GM12892 (cell line): ENCODE data around the gene TSKU. TPM values are rescaled to one million over a fixed set of nuclear protein-coding genes. Genes with fewer than 3 reads are reported as not detected.

Experiments used
- DNase-seq: peaks from one replicate; pipeline ENCODE4 v3.0.0; 2011; ENCODE audit not compliant: insufficient read length
- FAIRE-seq: peaks from 2 replicates; lab custom pipeline; 2011; peaks lifted over from hg19 to GRCh38; lab: Jason Lieb, UNC
- POLR2A ChIP-seq: IDR thresholded peaks from 2 replicates; pipeline ENCODE4 v1.6.1; 2011; ENCODE audit warnings: low read depth, low read length, control low read depth
- POLR2AphosphoS5 ChIP-seq: IDR thresholded peaks from 2 replicates; pipeline ENCODE4 v1.6.1; 2011; ENCODE audit warnings: low read depth, low read length, control low read depth
- TAF1 ChIP-seq: IDR thresholded peaks from 2 replicates; pipeline ENCODE4 v1.6.1; 2011; ENCODE audit warnings: low read depth, mild to moderate bottlenecking, control low read depth, low read length, borderline replicate concordance
- polyA plus RNA-seq: library from polyadenylated mRNA; unstranded; fragments of >200 nt; gene quantifications from one replicate; pipeline ENCODE4 v1.2.1, GENCODE V29; 2012; ENCODE audit warnings: missing spikeins, inconsistent platforms; ENCODE audit not compliant: missing spikeins

Gene TSKU
- polyA plus RNA-seq: 0.40 TPM

GRCh38 chr11:76783294-76783895 is at the start of gene TSKU:
TSKU (plus strand) TSS chr11:76783356; CDS start chr11:76795617, 12,261 bp downstream.
- no peak for DNase-seq
- no peak for TF ChIP-seq POLR2AphosphoS5
- no peak for FAIRE-seq

- FAIRE-seq: peak; percentile 5
Measured at GRCh38 chr11:76733906-76734305, 49.2 kb upstream of the TSKU start.

GRCh38 chr11:76734456-76735420 is 48.4 kb upstream of the TSKU start:
- DNase-seq (no peak), FAIRE-seq (no peak)
- TF ChIP-seq TAF1 (no peak), POLR2AphosphoS5 (no peak), POLR2A (no peak)

More at GRCh38 chr11:76733906-76734305, 49.2 kb upstream of the TSKU start:
- DNase-seq: peak; percentile 54

- FAIRE-seq: no peak
- TF ChIP-seq POLR2A: no peak
- DNase-seq: no peak
Measured at GRCh38 chr11:76735841-76736240, 47.3 kb upstream of the TSKU start.

GRCh38 chr11:76736266-76736665 is 46.9 kb upstream of the TSKU start:
- FAIRE-seq: no peak

GRCh38 chr11:76736773-76737495 is 46.2 kb upstream of the TSKU start:
- DNase-seq (no peak), FAIRE-seq (no peak)

More at GRCh38 chr11:76736266-76736665, 46.9 kb upstream of the TSKU start:
- TF ChIP-seq POLR2A (no peak), TAF1 (no peak), POLR2AphosphoS5 (no peak)
- DNase-seq: no peak

GRCh38 chr11:76738618-76739240 is 44.4 kb upstream of the TSKU start:
- DNase-seq (no peak), FAIRE-seq (no peak)
- TF ChIP-seq TAF1 (no peak), POLR2AphosphoS5 (no peak), POLR2A (no peak)

More at GRCh38 chr11:76736773-76737495, 46.2 kb upstream of the TSKU start:
- TF ChIP-seq POLR2AphosphoS5 (no peak), TAF1 (no peak), POLR2A (no peak)

- FAIRE-seq: no peak
- DNase-seq: no peak
- TF ChIP-seq POLR2A (no peak), TAF1 (no peak), POLR2AphosphoS5 (no peak)
Measured at GRCh38 chr11:76739798-76740197, 43.4 kb upstream of the TSKU start.

- no peak for DNase-seq
- FAIRE-seq: no peak
- no peak for TF ChIP-seq TAF1
- TF ChIP-seq POLR2A: no peak
- TF ChIP-seq POLR2AphosphoS5: no peak
Measured at GRCh38 chr11:76740772-76741171, 42.4 kb upstream of the TSKU start.

GRCh38 chr11:76742902-76743301 is 40.3 kb upstream of the TSKU start:
- no peak for FAIRE-seq
- no peak for DNase-seq
- TF ChIP-seq TAF1 (no peak), POLR2AphosphoS5 (no peak), POLR2A (no peak)
